Middle frontal gyrus (tissue), 1 donor: Measurements from ENCODE around the gene DENND2A.
"Not testable (repeated sequence)": the region's sequence is repeated elsewhere in the genome, so short reads cannot be mapped to it uniquely, and the experiment has no call there.

Experiments used
- DNase-seq: peaks from one replicate; pipeline ENCODE4 v3.0.0-alpha.2; 2015; ENCODE audit warnings: low spot score; ENCODE audit errors: extremely low spot score

Gene DENND2A

DNA sequence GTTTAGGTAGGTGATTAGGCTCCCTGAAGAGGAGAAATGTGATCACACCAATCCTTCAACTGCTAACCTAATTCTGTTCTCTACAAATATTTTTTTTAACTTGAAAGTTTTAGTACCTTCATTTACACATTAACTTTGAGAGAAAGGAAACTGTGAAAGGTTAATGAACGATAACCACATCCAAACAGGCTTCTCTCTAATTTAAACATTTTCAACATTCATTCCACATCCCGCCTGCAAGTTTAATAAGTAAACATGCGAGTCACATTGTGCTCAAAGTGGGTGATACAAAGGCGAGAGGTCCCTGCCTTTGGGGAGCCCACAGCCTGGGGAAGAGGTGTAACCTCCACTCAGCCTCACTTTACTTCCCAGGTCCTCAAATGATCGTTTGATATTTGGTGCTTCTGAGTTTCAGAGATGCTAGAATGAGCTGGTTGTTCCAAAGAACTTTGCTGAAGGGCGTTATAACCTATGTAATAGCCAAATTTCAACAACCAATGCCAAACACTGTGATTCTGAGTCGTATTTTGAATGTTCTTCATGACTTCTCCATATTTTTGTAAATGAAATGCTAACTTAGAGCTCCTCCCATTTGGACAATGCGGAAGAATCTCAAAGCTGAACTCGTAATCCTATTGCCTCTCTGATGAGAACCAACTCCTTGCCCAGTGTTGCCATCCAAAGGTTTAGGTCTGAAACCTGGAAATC lies 47.5 kb downstream of the DENND2A start:
- DNase-seq: no peak

DNA sequence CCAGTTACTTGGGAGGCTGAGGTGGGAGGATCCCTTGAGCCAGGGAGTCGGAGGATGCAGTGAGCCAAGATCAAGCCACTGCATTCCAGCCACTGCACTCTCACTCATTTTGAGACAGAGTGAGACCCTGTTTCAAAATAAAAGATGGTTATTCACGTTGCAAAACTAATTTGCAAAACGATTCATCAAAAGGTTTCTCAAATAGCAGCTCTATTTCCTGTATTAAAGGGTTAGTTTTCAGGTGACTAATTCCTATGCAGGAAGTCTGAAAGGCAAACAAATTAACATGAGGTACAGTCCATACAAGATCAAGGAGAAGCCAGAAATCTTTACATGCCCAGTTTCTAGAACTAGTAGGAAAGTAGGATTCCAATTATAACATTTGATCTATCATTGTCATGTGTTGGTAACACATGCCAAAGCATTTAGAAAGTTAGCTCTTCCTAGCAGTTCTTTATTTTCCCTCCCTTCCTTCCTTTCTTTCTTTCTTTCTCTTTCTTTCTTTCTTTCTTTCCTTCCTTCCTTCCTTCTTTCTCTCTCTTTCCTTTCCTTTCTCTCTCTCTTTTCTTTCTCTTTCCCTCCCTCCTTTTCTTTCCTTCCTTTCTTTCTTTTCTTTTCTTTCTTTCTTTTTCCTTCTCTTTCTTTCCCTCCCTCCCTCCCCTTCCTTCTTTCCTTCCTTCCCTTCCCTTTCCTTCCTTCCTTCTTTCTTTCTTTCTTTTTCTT lies 49.3 kb downstream of the DENND2A start:
- DNase-seq: no peak

DNA sequence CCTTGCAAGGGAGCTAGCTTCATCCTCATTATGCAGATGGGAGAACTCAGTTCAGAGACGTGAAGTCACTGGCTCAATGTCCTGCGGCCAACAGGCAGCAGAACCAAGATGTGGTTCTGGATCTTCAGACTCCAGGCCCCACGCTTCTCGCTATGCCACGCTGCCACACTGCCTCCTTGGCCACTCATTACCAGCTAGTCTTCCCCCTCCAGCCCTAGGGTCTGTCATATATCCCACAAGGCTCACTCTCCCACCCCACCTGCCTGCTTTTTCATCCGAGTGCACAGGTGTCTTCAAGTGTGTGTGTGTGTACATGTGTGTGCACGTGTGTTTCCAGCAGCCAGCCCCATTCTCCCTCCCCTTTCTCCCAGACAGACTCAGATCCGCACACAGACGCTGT lies 53.4 kb downstream of the DENND2A start:
- no peak for DNase-seq

DNA sequence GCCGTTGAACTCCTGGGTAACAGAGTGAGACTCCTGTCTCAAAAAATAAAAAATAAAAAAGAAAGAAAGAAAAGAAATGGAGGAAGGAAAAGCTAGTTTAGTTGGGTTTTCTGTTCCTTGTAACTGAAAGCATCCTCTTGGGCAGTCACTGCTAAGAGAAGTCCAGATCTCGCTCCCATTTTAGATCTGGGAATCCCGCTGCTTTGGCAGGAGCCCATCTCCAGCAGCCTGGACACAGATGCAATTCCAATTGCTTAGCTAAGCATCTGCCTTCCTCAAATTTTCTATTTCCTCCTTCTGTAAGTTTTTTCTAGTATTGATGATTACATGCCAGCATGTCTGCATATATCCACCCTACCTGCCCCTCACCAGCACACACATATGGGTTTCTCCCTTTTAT lies 54.1 kb downstream of the DENND2A start:
- DNase-seq: no peak

DNA sequence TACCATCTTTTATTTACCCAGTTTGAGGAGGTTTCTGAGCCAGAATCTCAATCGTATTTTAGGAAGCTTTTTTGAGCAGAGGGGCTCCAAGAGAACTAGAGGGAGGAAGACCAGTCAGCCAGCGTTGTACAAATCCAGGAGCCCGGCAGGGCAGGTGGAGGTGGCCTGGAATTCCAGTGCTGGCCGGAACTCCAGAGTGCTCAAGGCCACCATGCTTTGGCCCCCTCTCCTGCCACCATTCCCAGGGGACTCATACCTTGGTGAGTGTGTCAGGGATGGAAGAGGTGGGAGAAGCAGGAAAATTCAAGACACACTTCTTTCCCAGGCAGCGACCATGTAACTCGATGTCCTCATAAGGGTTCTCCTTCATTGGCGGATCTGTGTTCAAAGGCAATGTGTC lies 55.3 kb downstream of the DENND2A start:
- DNase-seq: no peak

DNA sequence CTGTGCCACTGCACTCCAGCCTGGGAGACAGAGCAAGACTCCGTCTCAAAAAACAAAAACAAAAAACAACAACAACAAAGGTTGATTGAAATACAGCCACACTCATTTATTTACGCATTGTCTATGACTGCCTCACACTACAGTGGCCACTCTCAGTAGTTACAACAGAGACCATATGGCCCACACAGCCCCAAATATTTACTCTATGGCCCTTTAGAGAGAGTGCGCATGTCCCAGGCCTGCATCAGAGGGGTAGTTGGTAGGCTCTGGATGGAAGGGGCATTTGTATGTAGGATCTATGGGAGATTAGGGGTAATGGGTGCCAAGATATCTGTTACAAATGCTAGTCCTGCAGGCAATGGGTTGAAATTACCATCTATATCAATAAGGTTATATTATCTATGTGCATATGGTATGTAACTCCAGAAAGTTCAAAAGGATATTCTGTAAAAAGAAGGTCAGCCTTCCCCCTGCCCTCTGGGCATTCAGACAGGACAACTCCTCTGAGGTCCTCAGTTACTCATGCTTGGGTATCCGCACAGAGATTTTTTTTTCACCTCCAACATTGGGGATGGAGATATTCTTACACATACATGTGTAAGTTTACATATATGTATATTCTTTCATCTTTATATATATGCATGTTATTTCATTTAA lies 56.3 kb downstream of the DENND2A start:
- DNase-seq: no peak

DNA sequence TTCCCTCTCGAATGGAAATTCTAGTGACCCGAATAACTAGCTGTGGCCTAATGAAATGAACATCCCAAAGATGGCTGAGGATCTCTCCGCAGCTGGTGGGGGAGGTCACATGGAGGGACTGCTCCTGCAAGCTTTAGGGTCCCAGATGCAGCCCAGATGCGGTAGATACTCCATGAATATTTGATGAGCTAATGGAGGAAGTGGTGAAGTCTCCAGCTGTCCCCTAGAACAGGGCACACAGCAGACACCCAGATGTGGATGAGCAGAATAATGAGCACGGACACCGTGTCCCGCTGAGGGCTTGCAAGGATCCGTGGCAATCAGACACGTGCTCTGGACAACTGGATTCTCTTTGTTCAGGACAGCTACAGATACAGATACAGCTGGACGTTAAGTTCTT lies 59.2 kb downstream of the DENND2A start:
- DNase-seq: no peak

DNA sequence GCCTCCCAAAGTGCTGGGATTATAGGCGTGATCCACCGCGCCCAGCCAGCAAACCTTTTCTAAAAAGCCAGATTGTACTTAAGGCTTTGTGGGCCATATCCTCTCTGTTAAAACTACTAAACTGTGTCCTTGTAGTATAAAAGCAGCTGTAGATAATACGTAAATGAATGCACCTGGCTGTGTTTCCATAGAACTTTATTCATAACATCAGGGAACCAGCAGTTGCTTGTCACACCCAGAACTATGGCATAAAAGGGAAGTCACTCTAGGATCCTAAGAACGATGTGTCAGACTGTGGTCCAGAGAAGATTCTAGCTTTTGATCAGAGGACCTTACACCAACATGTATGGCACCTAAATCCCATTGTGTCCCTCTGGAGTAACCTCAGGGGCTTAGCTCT lies 63.0 kb downstream of the DENND2A start:
- DNase-seq: no peak

DNA sequence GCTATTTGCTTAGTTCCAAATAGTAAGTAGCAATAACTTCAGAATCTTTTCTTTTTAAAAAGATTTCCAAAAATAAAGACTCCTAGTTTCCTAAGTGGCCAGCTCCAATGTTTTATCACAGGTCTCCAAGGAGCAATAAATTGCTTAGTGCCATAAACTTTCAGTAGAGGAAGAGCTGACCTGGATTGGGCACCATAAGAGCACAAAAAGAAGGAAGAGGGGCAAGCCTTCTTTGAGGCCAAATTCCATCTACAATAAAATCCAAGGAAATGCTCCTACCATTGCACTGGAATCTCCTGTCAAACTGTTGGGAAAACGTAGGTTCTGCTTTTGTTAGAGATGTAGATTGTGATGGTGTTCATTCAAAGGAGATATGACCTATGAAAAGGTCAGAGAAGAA lies 64.0 kb downstream of the DENND2A start:
- DNase-seq: no peak

DNA sequence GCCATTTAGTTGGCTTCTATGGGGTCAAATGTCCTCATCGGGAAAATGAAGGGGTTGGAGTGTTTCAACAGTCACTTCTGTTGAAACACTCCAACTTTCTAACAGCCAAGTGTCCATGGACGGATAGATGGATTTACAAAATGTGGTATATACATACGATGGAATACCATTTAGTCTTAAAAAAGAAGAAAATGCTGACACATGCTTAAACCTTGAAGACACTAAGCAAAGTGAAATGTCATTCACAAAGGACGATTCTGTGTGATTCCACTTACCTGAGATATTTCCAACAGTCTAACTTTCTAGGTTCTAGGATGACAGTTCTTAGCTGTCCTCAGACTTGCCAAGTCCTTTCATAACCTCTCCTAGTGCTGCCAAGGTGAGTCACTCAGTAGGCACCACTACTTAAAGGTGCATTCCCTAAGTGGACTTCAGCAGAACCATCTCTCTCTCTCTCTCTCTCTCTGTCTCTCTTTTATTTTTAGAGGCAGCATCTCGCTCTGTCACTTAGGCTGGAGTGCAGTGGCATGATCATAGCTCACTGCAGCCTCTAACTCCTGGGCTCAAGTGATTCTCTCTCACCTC lies 69.0 kb downstream of the DENND2A start:
- no peak for DNase-seq

DNA sequence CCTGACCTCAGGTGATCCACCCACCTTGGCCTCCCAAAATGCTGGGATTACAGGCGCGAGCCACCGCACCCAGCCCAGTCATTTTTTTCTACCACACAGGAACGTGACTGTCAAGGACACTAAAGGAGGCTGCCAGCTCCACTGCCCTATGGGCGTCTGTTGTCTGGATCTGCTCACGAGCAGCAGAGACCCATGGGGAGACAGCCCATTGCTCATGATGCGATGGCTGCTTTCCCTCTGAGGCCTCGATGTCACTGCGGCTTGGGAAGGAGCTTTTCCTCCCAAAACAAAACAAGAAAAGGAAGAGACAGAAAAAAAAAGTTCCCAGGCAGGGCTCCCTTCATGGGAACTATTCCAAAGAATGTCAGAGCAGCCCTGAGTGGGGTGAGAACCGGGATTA lies 70.5 kb downstream of the DENND2A start:
- no peak for DNase-seq

DNA sequence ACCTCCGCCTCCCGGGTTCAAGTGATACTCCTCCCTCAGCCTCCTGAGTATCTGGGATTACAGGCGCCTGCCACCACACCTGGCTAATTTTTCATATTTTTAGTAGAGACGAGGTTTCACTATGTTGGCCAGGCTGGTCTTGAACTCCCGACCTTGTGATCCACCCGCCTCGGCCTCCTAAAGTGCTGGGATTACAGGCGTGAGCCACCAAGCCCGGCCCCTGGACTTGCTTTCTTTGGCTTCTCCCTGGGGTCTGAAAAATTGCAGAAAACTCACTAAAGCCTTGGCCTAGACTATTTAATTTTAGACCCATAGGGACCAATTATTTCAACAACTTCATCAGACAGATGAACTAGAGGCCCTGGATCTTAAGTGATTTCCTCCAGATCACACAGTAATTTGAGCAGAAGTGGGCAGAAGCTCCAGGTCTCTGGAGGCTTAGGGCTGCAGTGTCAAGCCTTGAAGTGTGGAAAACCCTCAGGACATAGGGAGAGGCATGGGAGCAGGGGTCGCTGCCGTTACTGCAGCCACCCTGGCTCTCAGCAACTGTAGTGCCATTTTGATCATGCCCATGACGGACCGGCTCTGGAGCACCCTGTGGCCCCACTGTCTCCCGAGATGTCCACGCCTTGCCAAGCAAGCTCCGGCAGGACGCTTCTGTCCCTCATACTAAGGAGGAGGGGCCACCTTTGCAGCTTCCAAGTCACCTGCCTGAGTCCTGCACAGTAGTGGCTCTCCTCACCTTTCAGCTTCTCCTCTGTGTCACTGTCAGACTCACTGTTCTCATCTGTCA lies 72.4 kb downstream of the DENND2A start:
- no peak for DNase-seq

DNA sequence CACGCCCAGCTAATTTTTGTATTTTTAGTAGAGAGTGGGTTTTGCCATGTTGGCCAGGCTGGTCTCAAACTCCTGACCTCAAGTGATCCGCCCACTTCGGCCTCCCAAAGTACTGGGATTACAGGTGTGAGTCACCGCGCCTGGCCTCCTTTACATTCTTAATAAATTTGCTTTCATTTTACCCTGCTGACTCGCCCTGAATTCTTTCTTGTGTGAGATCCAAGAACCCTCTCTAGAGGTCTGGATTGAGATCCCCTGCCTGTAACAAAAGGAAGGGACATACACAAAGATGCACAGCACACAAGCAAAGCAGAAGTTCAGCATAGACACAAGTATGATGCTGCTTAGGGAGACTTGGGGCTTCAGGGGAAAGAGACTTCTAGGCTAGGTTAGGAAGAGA lies 74.4 kb downstream of the DENND2A start:
- not testable (repeated sequence) for DNase-seq

DNA sequence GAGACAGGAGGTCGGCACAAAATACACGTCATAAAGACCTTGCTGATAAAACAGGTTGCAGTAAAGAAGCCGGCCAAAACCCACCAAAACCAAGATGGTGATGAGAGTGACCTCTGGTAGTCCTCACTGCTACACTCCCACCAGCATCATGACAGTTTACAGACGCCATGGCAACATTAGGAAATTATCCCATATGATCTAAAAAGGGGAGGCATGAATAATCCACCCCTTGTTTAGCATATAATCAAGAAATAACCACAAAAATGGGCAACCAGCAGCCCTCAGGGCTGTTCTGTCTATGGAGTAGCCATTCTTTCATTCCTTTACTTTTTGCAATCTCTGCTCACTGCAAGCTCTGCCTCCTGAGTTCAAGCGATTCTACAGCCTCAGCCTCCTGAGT lies 74.9 kb downstream of the DENND2A start:
- DNase-seq: not testable (repeated sequence)

DNA sequence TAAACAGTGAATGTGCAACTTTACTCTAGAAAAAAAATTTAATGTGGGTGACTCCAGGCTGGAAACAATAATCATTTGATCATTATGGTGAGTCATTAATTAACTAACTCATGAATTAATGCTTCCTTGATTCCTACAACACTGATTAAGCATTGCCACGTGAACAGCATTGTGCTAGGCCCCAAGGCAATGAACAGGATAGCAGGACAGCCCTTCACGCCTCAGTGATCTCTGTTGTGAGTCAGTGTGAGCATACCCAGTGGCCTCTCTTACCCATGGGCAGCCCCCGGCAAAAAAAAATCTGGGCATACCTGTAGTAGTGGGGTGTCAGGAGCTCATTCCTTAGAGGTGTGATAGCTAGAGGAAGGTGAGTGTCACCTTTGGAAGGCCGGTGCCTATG lies 76.0 kb downstream of the DENND2A start:
- no peak for DNase-seq

DNA sequence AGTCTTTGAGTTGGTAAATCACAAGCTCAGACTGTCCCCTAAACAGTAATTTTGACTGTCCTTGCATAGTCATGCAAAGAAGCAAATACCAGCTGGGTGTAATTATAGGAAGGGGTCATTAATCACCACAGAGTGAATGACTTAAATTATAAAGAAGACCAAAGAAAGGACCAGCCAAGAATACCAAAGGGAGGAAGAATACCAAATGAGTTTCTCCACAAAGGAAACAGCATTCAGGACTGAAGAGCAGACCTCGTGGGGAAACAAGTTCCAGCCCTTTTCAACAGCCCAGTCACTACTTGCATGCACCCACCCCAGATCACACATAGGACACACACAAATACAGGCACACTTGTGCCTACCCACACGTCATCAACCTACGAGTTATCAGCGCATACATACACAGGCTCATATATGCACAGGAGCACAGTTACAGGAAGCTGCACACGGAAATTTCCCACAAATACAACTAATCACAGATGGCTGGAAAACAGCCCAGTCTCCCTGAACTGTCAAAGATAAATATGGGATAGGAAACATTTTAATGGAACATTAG lies 77.6 kb downstream of the DENND2A start:
- DNase-seq: no peak

DNA sequence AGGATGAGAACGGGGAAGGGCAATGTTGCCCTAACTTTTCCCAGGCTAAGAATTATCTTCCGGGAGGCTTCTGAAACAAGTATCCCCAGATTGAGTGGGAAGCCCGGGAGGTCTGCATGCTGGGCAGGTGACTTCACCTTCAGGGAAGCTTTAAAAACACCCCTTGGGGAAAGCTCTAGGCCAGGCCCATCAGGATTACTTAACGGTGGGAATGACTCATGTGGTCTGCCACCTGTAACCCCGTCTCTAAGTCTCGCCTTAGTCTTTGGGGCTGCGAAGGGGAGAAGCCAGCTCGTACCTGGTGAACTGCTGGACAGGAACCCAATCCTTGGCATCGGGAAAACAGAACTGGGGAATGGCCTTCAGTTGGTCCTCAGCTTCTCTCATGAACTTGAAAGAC lies 81.2 kb downstream of the DENND2A start:
- DNase-seq: no peak

DNA sequence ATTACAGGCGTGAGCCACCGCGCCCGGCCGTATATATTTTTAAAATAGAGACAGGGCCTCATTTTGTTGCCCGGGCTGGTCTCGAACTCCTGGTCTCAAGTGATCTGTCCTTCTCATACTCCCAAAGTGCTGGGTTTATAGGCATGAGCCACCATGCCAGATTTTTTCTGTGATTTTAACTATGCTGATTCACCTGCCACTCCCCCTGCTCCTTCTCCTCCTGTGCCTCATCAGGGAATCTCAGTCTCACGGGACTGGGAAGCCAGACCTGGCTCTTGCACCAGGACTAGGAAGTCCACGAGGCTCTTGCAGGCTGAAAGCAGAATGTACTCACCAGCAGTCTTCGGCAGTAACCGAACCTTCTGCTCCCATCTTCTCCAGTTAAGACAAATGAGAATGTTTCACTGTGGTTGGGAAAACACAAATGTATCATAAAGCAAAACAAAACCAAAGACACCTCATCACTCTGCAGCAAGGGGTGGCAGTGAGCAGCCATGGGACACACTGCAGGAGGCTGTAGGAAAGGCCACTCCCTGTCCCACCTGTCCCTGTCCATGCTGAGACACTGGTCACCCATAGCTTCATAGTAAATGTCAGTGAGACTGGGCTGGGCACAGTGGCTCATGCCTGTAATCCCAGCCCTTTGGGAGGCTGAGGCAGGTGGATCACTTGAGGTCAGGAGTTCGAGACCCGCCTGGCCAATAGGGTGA lies 82.6 kb downstream of the DENND2A start:
- DNase-seq: no peak

DNA sequence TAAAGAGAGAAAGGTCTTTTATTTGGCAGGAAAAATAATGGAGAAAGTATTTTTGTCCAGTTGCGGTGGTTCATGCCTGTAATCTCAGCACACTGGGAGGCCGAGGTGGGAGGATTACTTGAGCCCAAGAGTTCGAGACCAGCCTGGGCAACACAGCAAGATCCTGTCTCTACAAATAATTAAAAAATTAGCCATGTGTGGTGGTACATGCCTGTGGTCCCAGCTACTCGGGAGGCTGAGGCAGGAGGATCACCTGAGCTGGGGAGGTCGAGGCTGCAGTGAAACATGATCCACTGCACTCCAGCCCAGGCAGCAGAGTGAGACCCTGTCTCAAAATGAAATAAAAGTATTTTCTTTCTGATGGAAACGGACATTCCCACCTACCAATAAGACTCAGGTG lies 83.5 kb downstream of the DENND2A start:
- no peak for DNase-seq

DNA sequence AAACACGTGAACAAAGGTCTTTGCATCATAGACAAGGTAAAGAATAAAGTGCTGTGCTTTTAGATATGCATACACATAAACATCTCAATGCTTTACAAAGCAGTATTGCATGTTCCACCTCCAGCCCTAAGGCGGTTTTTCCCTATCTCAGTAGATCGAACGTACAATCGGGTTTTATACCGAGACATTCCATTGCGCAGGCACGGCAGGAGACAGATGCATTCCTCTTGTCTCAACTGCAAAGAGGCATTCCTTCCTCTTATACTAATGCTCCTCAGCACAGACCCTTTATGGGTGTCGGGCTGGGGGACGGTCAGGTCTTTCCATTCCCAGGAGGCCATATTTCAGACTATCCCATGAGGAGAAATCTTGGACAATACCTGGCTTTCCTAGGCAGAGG lies 87.4 kb downstream of the DENND2A start:
- not testable (repeated sequence) for DNase-seq
